ENCODE results near the gene SYT13.
"Not testable (repeated sequence)": the region's sequence is repeated elsewhere in the genome, so short reads cannot be mapped to it uniquely, and the experiment has no call there.

SYT13 gene

GRCh38 chr11:45272701-45273100 is 13.4 kb downstream of the SYT13 start:
- no peak for DNase-seq

- DNase-seq: no peak
Measured at GRCh38 chr11:45270946-45271716, 15.0 kb downstream of the SYT13 start.

GRCh38 chr11:45269678-45270077 is 16.5 kb downstream of the SYT13 start:
- DNase-seq: no peak

GRCh38 chr11:45267652-45268299 is 18.4 kb downstream of the SYT13 start:
- DNase-seq: no peak

- no peak for DNase-seq
Measured at GRCh38 chr11:45267052-45267451, 19.1 kb downstream of the SYT13 start.

GRCh38 chr11:45266676-45267020 is 19.5 kb downstream of the SYT13 start:
- DNase-seq: no peak

GRCh38 chr11:45265969-45266675 is 20.0 kb downstream of the SYT13 start:
- DNase-seq: no peak

- DNase-seq: no peak
Measured at GRCh38 chr11:45264839-45265515, 21.2 kb downstream of the SYT13 start.

- DNase-seq: no peak
Measured at GRCh38 chr11:45263773-45264172, 22.4 kb downstream of the SYT13 start.

- no peak for DNase-seq
Measured at GRCh38 chr11:45262900-45263299, 23.2 kb downstream of the SYT13 start.

GRCh38 chr11:45260071-45260470 is 26.1 kb downstream of the SYT13 start:
- DNase-seq: no peak

GRCh38 chr11:45259592-45259991 is 26.5 kb downstream of the SYT13 start:
- no peak for DNase-seq

GRCh38 chr11:45258982-45259530 is 27.1 kb downstream of the SYT13 start:
- DNase-seq: no peak

GRCh38 chr11:45254070-45254469 is 32.1 kb downstream of the SYT13 start:
- no peak for DNase-seq

GRCh38 chr11:45253640-45254039 is 32.5 kb downstream of the SYT13 start:
- DNase-seq: no peak

- no peak for DNase-seq
Measured at GRCh38 chr11:45252877-45253276, 33.3 kb downstream of the SYT13 start.

GRCh38 chr11:45252134-45252856 is 33.8 kb downstream of the SYT13 start:
- DNase-seq: peak in 1 of 4 experiments; percentile 3

- DNase-seq: no peak
Measured at GRCh38 chr11:45250035-45250718, 36.0 kb downstream of the SYT13 start.

GRCh38 chr11:45249372-45249771 is 36.8 kb downstream of the SYT13 start:
- not testable (repeated sequence) for DNase-seq

- DNase-seq: no peak
Measured at GRCh38 chr11:45248501-45249011, 37.6 kb downstream of the SYT13 start.

- DNase-seq: no peak
Measured at GRCh38 chr11:45247433-45247832, 38.7 kb downstream of the SYT13 start.

- no peak for DNase-seq
Measured at GRCh38 chr11:45246241-45246640, 39.9 kb downstream of the SYT13 start.

All from activated naive CD4-positive, alpha-beta T cell (primary cell).